Ovary (tissue), 9 donors: ENCODE results near the gene BLOC1S4. TPM values are rescaled to one million over a fixed set of nuclear protein-coding genes. Genes with fewer than 3 reads are reported as not detected.

Source experiments
- DNase-seq, 5 donors: peaks; one replicate each; pipeline ENCODE4 v3.0.0-alpha.2; 2019 to 2020
- H3K27ac ChIP-seq, 2 donors: fragments of 200-600 bp; one replicate each; pipeline versions ENCODE4 v1.5.1 to v1.8.0; 2019 to 2022
- H3K27me3 ChIP-seq: fragments of 200-600 bp; one replicate; pipeline ENCODE4 v1.8.0; 2022
- H3K36me3 ChIP-seq: fragments of 200-600 bp; sonication (generic); one replicate; pipeline ENCODE4 v1.5.1; 2019
- H3K4me1 ChIP-seq: one replicate; pipeline ENCODE4 v1.8.1; 2013; ENCODE audit warnings: mild to moderate bottlenecking, moderate library complexity; ENCODE audit not compliant: insufficient read depth
- H3K4me3 ChIP-seq: fragments of 200-600 bp; sonication (generic); one replicate; pipeline ENCODE4 v1.5.1; 2017
- H3K9me3 ChIP-seq, 2 donors: fragments of 200-600 bp in 1 of 2; sonication (generic) in 1 of 2; one replicate each; pipeline versions ENCODE4 v1.5.1 to v1.8.1; 2013 to 2019; ENCODE audit warnings: mild to moderate bottlenecking in 1 of 2, moderate library complexity in 1 of 2
- EP300 ChIP-seq: sonication (generic); formaldehyde crosslinking; IDR thresholded peaks from one replicate; pipeline ENCODE4 v1.6.1; 2017; ENCODE audit warnings: antibody characterized with exemption
- POLR2A ChIP-seq: fragments of 450-650 bp; IDR thresholded peaks from one replicate; pipeline ENCODE4 v1.6.1; 2017; ENCODE audit warnings: antibody characterized with exemption, mild to moderate bottlenecking, moderate library complexity
- WGBS, 3 donors: extraction: QIAGEN DNeasy Blood & Tissue Kit in 1 of 3; methylation state at CpG; one replicate each; pipeline versions ENCODE4 v1.1.5 to v1.1.7; 2013 to 2017; 5-methylcytosine and 5-hydroxymethylcytosine counted together
- intact Hi-C, 4 donors: fragments of 100-400 bp; cut with DNase I; formaldehyde crosslinking; loops; one replicate each; pipeline versions ENCODE4 v1.11.0 to v1.15.1; 2022 to 2023
- polyA plus RNA-seq, 2 donors: library from polyadenylated mRNA; stranded (reverse); fragments of 200-250 nt in 1 of 2; fragments of 350-450 nt in 1 of 2; fragmentation: Illumina TruSeq in 1 of 2; extraction: RNeasy Lipid Tissue Mini Kit (QIAGEN cat#74804) in 1 of 2; gene quantifications; one replicate each; pipeline ENCODE4 v1.2.3, GENCODE V29; 2013 to 2014
- total RNA-seq, 7 donors: library from RNA; depleted of rRNA in 2 of 7; stranded (reverse); fragments of >200 nt in 2 of 7; fragmentation: NEBNext Ultra II Directional in 3 of 7; extraction: Animal tissue kit (Norgen Biotek cat#: 25700) in 3 of 7; gene quantifications; one replicate each; pipeline versions ENCODE4 v1.1.0 to v1.2.4, GENCODE V29; 2016 to 2023
- TF ChIP-seq, protein P1 (sequence below), 3 donors: fragments of 450-650 bp in 2 of 3; fragments of 200-600 bp in 1 of 3; IDR thresholded peaks; one replicate each; pipeline versions ENCODE4 v1.5.1 to v1.8.0; 2016 to 2022; ENCODE audit warnings: antibody characterized with exemption in 3 of 3, mild to moderate bottlenecking in 1 of 3
- donor health status: DM: no; HTN: no; CAD: no; lungs with moderate emphysema.
- donor health status: DM: no; HTN: no; CAD: no.
- donor health status: Bipolar disorder and iron deficiency.
- donor health status: DM: yes; HTN: yes; CAD: no.
- donor health status: DM: no; HTN: no; CAD: no.
- donor health status: DM: yes; HTN: yes; CAD: no.

The BLOC1S4 gene
- total and polyA plus RNA-seq, 9 donors = 8.8 to 26.9 (median 16.9) TPM

DNA sequence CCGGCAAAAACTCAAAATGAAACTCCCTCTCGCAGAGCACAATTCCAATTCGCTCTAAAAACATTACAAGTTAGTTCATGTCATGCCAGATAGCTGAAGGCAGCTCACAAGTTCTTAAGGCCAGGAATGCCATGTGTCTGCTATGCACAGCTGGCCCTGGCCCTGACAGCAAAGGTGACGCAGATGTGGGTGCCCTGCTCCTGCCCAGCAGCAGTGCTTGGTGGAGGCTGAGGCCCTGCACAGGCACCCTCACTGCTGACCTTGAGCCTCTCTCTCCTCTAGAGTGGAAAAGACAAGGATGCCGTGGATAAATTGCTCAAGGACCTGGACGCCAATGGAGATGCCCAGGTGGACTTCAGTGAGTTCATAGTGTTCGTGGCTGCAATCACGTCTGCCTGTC is 19.4 kb upstream of the BLOC1S4 start:
- TF ChIP-seq, protein P1, sequence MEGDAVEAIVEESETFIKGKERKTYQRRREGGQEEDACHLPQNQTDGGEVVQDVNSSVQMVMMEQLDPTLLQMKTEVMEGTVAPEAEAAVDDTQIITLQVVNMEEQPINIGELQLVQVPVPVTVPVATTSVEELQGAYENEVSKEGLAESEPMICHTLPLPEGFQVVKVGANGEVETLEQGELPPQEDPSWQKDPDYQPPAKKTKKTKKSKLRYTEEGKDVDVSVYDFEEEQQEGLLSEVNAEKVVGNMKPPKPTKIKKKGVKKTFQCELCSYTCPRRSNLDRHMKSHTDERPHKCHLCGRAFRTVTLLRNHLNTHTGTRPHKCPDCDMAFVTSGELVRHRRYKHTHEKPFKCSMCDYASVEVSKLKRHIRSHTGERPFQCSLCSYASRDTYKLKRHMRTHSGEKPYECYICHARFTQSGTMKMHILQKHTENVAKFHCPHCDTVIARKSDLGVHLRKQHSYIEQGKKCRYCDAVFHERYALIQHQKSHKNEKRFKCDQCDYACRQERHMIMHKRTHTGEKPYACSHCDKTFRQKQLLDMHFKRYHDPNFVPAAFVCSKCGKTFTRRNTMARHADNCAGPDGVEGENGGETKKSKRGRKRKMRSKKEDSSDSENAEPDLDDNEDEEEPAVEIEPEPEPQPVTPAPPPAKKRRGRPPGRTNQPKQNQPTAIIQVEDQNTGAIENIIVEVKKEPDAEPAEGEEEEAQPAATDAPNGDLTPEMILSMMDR (IDR thresholded peaks at IDR 0.05) = no peak
- TF ChIP-seq POLR2A (no peak), EP300 (no peak)
- WGBS, 3 donors = 71 to 77% (median 75%) methylated on average over 8 of the region's 8 CpGs
- intact Hi-C loops = no loop called here
- no peaks in the 10 kb centered on the region for H3K36me3 ChIP-seq
- no peaks in the 10 kb centered on the region for H3K9me3 ChIP-seq
- no peaks in the 10 kb centered on the region for H3K4me1 ChIP-seq
- H3K27ac ChIP-seq = no peak overlapping the region
- no peak for DNase-seq
- no peaks in the 10 kb centered on the region for H3K27me3 ChIP-seq
- no peak overlapping the region for H3K4me3 ChIP-seq

DNA sequence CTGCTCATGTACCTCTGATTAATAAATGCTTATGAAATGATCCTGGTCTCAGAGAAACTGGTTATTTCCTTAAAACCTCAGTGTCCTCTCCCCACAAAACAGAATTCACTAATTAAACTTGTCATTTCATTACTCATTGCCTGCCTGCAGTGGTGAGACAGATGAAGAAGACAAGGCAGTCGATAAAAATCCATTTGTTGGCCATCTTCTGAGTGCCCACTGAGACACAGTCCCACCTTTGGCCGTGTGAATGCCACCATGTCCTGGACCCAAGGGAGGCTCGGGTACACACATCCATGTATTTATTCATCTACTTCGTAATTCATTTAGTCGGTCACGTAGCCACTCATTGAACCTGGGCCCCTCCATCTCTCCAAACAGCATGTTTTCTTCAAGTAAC is 18.8 kb upstream of the BLOC1S4 start:
- Histone ChIP-seq H3K27me3 (no peaks in the 10 kb centered on the region), H3K4me1 (no peaks in the 10 kb centered on the region), H3K9me3 (no peaks in the 10 kb centered on the region), H3K4me3 (no peak overlapping the region), H3K36me3 (no peaks in the 10 kb centered on the region), H3K27ac (no peak overlapping the region)
- TF ChIP-seq POLR2A (no peak), EP300 (no peak)
- TF ChIP-seq, protein P1 (IDR thresholded peaks at IDR 0.05) = no peak
- intact Hi-C loops = no loop called here
- DNase-seq = no peak
- WGBS, 3 donors = 95% methylated on average over 6 of the region's 6 CpGs

GRCh38 chr4:6699388-6699787 is 16.6 kb upstream of the BLOC1S4 start:
- Histone ChIP-seq H3K36me3 (no peaks in the 10 kb centered on the region), H3K9me3 (no peaks in the 10 kb centered on the region), H3K27me3 (no peaks in the 10 kb centered on the region), H3K27ac (no peak overlapping the region), H3K4me3 (no peak overlapping the region), H3K4me1 (peaks cover 3% of the 10 kb centered on the region)
- no peak for DNase-seq
- 72 to 85% (median 77%) methylated on average over 5 of the region's 5 CpGs for WGBS, 3 donors
- intact Hi-C loops = no loop called here
- TF ChIP-seq, protein P1 (IDR thresholded peaks at IDR 0.05) = no peak
- TF ChIP-seq POLR2A (no peak), EP300 (no peak)

- TF ChIP-seq, protein P1 (IDR thresholded peaks at IDR 0.05) = no peak
- no peak for TF ChIP-seq POLR2A
- no peak for TF ChIP-seq EP300
- Histone ChIP-seq H3K9me3 (no peaks in the 10 kb centered on the region), H3K4me1 (peaks cover 3% of the 10 kb centered on the region), H3K36me3 (no peaks in the 10 kb centered on the region), H3K27me3 (no peaks in the 10 kb centered on the region), H3K27ac (no peak overlapping the region), H3K4me3 (no peak overlapping the region)
- intact Hi-C loops = no loop called here
- no peak for DNase-seq
- 95 to 100% (median 97%) methylated on average over 1 of the region's 1 CpG for WGBS, 3 donors
These were observed 16.1 kb upstream of the BLOC1S4 start for GRCh38 chr4:6699903-6700302.

GRCh38 chr4:6701371-6701770 is 14.6 kb upstream of the BLOC1S4 start:
- H3K27ac ChIP-seq = no peak overlapping the region
- TF ChIP-seq POLR2A (no peak), EP300 (no peak)
- TF ChIP-seq, protein P1 (IDR thresholded peaks at IDR 0.05) = no peak
- no peaks in the 10 kb centered on the region for H3K9me3 ChIP-seq
- no peaks in the 10 kb centered on the region for H3K27me3 ChIP-seq
- 82 to 85% (median 85%) methylated on average over 13 of the region's 13 CpGs for WGBS, 3 donors
- DNase-seq = no peak
- intact Hi-C loops = no loop called here
- peaks cover 4% of the 10 kb centered on the region for H3K4me1 ChIP-seq
- H3K36me3 ChIP-seq = no peaks in the 10 kb centered on the region
- H3K4me3 ChIP-seq = no peak overlapping the region
